GM12878 (cell line): ENCODE measurements around the gene HSF2BP. TPM values are rescaled to one million over a fixed set of nuclear protein-coding genes. Genes with fewer than 3 reads are reported as not detected.

Experiments used
- ATAC-seq: fragments of 200-7000 bp; cut with Tn5 transposase; 3 replicates; pipeline ENCODE4 v1.9.1; 2020; ENCODE audit warnings: mild to moderate bottlenecking, moderate library complexity
- BruUV-seq: library from RNA; stranded (reverse); fragments of 400-500 nt; replicated peaks from 2 replicates; lab custom pipeline; 2021; lab: Mats Ljungman, UMichigan
- CTCF ChIA-PET: fragments of 300-600 bp; sonication (Branson Sonifier 250); formaldehyde crosslinking; extraction: SDS; loops from one replicate; lab custom pipeline; 2021; ENCODE audit warnings: inconsistent platforms; lab: Yijun Ruan, JAX
- POLR2A ChIA-PET: fragments of 350-600 bp; formaldehyde crosslinking; extraction: SDS; loops from one replicate; lab custom pipeline; 2021; ENCODE audit warnings: inconsistent platforms; lab: Charles Lee
- RAD21 ChIA-PET: fragments of 300-600 bp; sonication (Branson Sonifier 250); formaldehyde crosslinking; loops from one replicate; lab custom pipeline; 2023; ENCODE audit warnings: antibody characterized with exemption; ENCODE audit not compliant: unreplicated experiment; lab: Charles Lee
- SMC1A ChIA-PET: fragments of 300-600 bp; sonication (Branson Sonifier 250); formaldehyde crosslinking; loops from one replicate; lab custom pipeline; 2023; ENCODE audit not compliant: unreplicated experiment, uncharacterized antibody; lab: Charles Lee
- DNase-seq: peaks from one replicate; pipeline ENCODE4 v3.0.0-alpha.2; 2011; ENCODE audit warnings: low read depth, low spot score
- FAIRE-seq: peaks from 3 replicates; lab custom pipeline; 2011; peaks lifted over from hg19 to GRCh38; lab: Jason Lieb, UNC
- H2AFZ ChIP-seq: 2 replicates; pipeline ENCODE4 v1.6.0; 2011; ENCODE audit warnings: low read depth, low read length, control low read depth; ENCODE audit not compliant: control insufficient read depth
- H3K27ac ChIP-seq: 2 replicates; pipeline ENCODE4 v1.5.1; 2011; ENCODE audit warnings: control low read depth; ENCODE audit not compliant: control insufficient read depth, insufficient read depth
- H3K27me3 ChIP-seq, 2 experiments: replicated peaks in 1 of 2; 2 replicates each; pipeline versions ENCODE4 v1.6.0 to v1.6.1; 2011; ENCODE audit warnings: low read length in 1 of 2; ENCODE audit not compliant: control insufficient read depth in 2 of 2, insufficient read depth in 2 of 2
- H3K36me3 ChIP-seq, 2 experiments: 2 replicates each; pipeline ENCODE4 v1.5.1; 2011; ENCODE audit warnings: low read length in 1 of 2; ENCODE audit not compliant: control insufficient read depth in 2 of 2, insufficient read depth in 2 of 2
- H3K4me1 ChIP-seq: 2 replicates; pipeline ENCODE4 v1.6.1; 2011; ENCODE audit warnings: mild to moderate bottlenecking, low read length, moderate library complexity, mixed read lengths; ENCODE audit not compliant: control insufficient read depth, insufficient read depth
- H3K4me2 ChIP-seq: 2 replicates; pipeline ENCODE4 v1.6.0; 2011; ENCODE audit warnings: control low read depth; ENCODE audit not compliant: control insufficient read depth, insufficient read depth
- H3K4me3 ChIP-seq: fragments of 200-600 bp; sonication (generic); 2 replicates; pipeline ENCODE4 v1.5.1; 2016
- H3K79me2 ChIP-seq: 2 replicates; pipeline ENCODE4 v1.6.0; 2011; ENCODE audit warnings: low read length; ENCODE audit not compliant: control insufficient read depth, insufficient read depth
- H3K9ac ChIP-seq: 2 replicates; pipeline ENCODE4 v1.8.0; 2011; ENCODE audit warnings: low read length, control low read depth, mixed read lengths; ENCODE audit not compliant: control insufficient read depth, insufficient read depth
- H3K9me3 ChIP-seq: replicated peaks from 3 replicates; pipeline ENCODE4 v1.5.1; 2011; ENCODE audit warnings: mild to moderate bottlenecking, low read length; ENCODE audit not compliant: control insufficient read depth, insufficient read depth
- H4K20me1 ChIP-seq: 2 replicates; pipeline ENCODE4 v1.6.0; 2011; ENCODE audit not compliant: control insufficient read depth, insufficient read depth
- CHD2 ChIP-seq: IDR thresholded peaks from 2 replicates; pipeline ENCODE4 v1.6.1; 2011; ENCODE audit warnings: low read depth, low read length, improper control_type of control experiment, borderline replicate concordance
- EED ChIP-seq: sonication (generic); IDR thresholded peaks from 2 replicates; pipeline ENCODE4 v1.6.1; 2016; ENCODE audit warnings: antibody characterized with exemption, low read depth
- GABPA ChIP-seq: IDR thresholded peaks from 2 replicates; pipeline ENCODE4 v1.6.1; 2014; ENCODE audit warnings: antibody characterized with exemption, low read depth, mild to moderate bottlenecking, inconsistent platforms
- GATAD2B ChIP-seq: fragments of 450-650 bp; conservative IDR thresholded peaks from 2 replicates; pipeline ENCODE4 v1.6.1; 2017; ENCODE audit warnings: low read depth, mild to moderate bottlenecking, moderate library complexity
- LARP7 ChIP-seq: fragments of 450-650 bp; IDR thresholded peaks from 2 replicates; pipeline ENCODE4 v1.6.1; 2017; ENCODE audit warnings: mild to moderate bottlenecking
- MLLT1 ChIP-seq: fragments of 450-650 bp; IDR thresholded peaks from 2 replicates; pipeline ENCODE4 v1.6.1; 2016; ENCODE audit warnings: mild to moderate bottlenecking
- MYB ChIP-seq: fragments of 150-350 bp; IDR thresholded peaks from 2 replicates; pipeline ENCODE4 v1.6.1; 2014; ENCODE audit warnings: mild to moderate bottlenecking, low read depth, low read length, borderline replicate concordance
- PAX8 ChIP-seq: fragments of 450-650 bp; IDR thresholded peaks from 2 replicates; pipeline ENCODE4 v1.6.1; 2017; ENCODE audit warnings: mild to moderate bottlenecking, moderate library complexity
- USF2 ChIP-seq: IDR thresholded peaks from 2 replicates; pipeline ENCODE4 v1.6.1; 2011; ENCODE audit warnings: low read depth, low read length, improper control_type of control experiment, borderline replicate concordance
- ZBTB4 ChIP-seq: fragments of 450-650 bp; formaldehyde crosslinking; IDR thresholded peaks from 2 replicates; pipeline ENCODE4 v1.4.0; 2022; ENCODE audit warnings: mild to moderate bottlenecking, moderate library complexity
- ZNF384 ChIP-seq: IDR thresholded peaks from 2 replicates; pipeline ENCODE4 v1.6.1; 2012; ENCODE audit warnings: low read depth, mild to moderate bottlenecking, low read length, improper control_type of control experiment, borderline replicate concordance
- WGBS: methylation state at CpG from one replicate; pipeline ENCODE4 v1.1.6; 2016; ENCODE audit warnings: low lambda C conversion rate; ENCODE audit not compliant: insufficient replicate concordance, insufficient coverage; ENCODE audit errors: missing lambda C conversion rate; 5-methylcytosine and 5-hydroxymethylcytosine counted together
- in situ Hi-C: fragments of 300-500 bp; cut with MboI; formaldehyde crosslinking; loops from 9 replicates; pipeline ENCODE4 v1.14.3; 2018; ENCODE audit warnings: mixed read lengths
- intact Hi-C: fragments of 100-400 bp; cut with micrococcal nuclease; formaldehyde crosslinking; loops from one replicate; pipeline ENCODE4 v1.14.2; 2022; ENCODE audit not compliant: unreplicated experiment
- polyA plus RNA-seq, 11 experiments: library from polyadenylated mRNA; depleted of rRNA in 4 of 11; unstranded in 6 of 11; stranded (reverse) in 5 of 11; fragments of >200 nt; fragmentation: Nextera tagmentation in 4 of 11; fragmentation: Illumina TruSeq in 1 of 11; extraction: Ambion mirVana in 4 of 11; extraction: Trizol in 1 of 11; gene quantifications; 1 replicate in 1 of 11; 2 replicates in 10 of 11; pipeline versions ENCODE4 v1.2.1 to v1.2.3, GENCODE V29; 2011 to 2016; ENCODE audit warnings: inconsistent platforms in 2 of 11, missing spikeins in 2 of 11, low read depth in 1 of 11
- total RNA-seq, 4 experiments: library from RNA; depleted of rRNA in 3 of 4; stranded (reverse); fragments of >200 nt in 3 of 4; fragmentation: Illumina TruSeq in 1 of 4; extraction: Trizol in 1 of 4; gene quantifications; 2 replicates each; pipeline versions ENCODE4 v1.2.1 to v1.2.3, GENCODE V29; 2013 to 2021

The HSF2BP gene
- total and polyA plus RNA-seq, 10 of the 15 experiments (the other 5 are each of a cell fraction or from before 2014, with no cell fraction given), result 0.07 to 0.81 (median 0.35) TPM

- RAD21 ChIA-PET, result no interaction called here
- intact Hi-C loops (no loop called here), in situ Hi-C loops (loop anchor here (25.0 kb wide), 1 partner anchor 1464 kb away; the partner anchor contains the start of gene ABCG1)
- FAIRE-seq, result no peak
- ATAC-seq, result no peak
- no peak overlapping the region for H3K9ac ChIP-seq
- no peaks in the 10 kb centered on the region for H3K4me1 ChIP-seq
- H3K36me3 ChIP-seq, result peaks cover 23 to 36% of the 10 kb centered on the region in 2 experiments
- BruUV-seq, result no TSS peak
- TF ChIP-seq CHD2 (no peak), LARP7 (no peak), GATAD2B (no peak), ZNF384 (no peak), PAX8 (no peak), USF2 (no peak), ZBTB4 (CRISPR knock-in tag) (no peak), MLLT1 (no peak), GABPA (no peak), MYB (no peak), EED (no peak)
- SMC1A ChIA-PET, result interaction anchor here (0.6 kb wide), 1 partner anchor 648 kb away, joined by 3 read pairs; no protein-coding TSS in a partner anchor
- no peak for DNase-seq
- no peaks in the 10 kb centered on the region for H3K9me3 ChIP-seq
- no peaks in the 10 kb centered on the region; the same call in 1 of the 2 replicates for H4K20me1 ChIP-seq
- no peak overlapping the region for H2AFZ ChIP-seq
- H3K4me2 ChIP-seq, result no peak overlapping the region
- POLR2A ChIA-PET, result no interaction called here
- 77% methylated on average over 3 of the region's 3 CpGs for WGBS
- no peak overlapping the region for H3K27ac ChIP-seq
- H3K27me3 ChIP-seq, result no peaks in the 10 kb centered on the region
- H3K79me2 ChIP-seq, result no peaks in the 10 kb centered on the region; the same call in 1 of the 2 replicates
- CTCF ChIA-PET, result interaction anchor here (2.4 kb wide), 1 partner anchor 52 kb away, joined by 7 read pairs; no protein-coding TSS in a partner anchor
- no peak overlapping the region for H3K4me3 ChIP-seq
Observed at GRCh38 chr21:43675871-43676270, 16.6 kb upstream of the HSF2BP start.
